ENCODE measurements around the gene SEPSECS. TPM values are rescaled to one million over a fixed set of nuclear protein-coding genes. Genes with fewer than 3 reads are reported as not detected.
A peak's percentile ranks its signal among the peaks of the same experiment; 100 is the strongest.

SEPSECS gene
- total and polyA plus RNA-seq, 2 donors (not counting 3 experiments of a cell fraction or from before 2014, with no cell fraction given) = 2.8 to 8.3 TPM

- H3K4me2 ChIP-seq (ENCODE audit: insufficient read depth, low read length) = no peak overlapping the region
- intact Hi-C loops (cut with micrococcal nuclease) (no loop called here), dilution Hi-C loops (cut with MboI; ENCODE audit: extremely low pct_ligation_motif_present, low sequenced_read_pairs) (no loop called here)
- no peak overlapping the region for H2AFZ ChIP-seq (ENCODE audit: low read depth, low read length)
- H3K4me3 ChIP-seq (replicated peaks in 1 of 3; ENCODE audit: insufficient read depth in 1 of 3, low read depth in 1 of 3, low read length in 3 of 3) = no peak overlapping the region
- no peaks in the 10 kb centered on the region for H3K9me1 ChIP-seq (replicated peaks; ENCODE audit: control insufficient read depth, extremely low read depth, insufficient read depth, low read length)
- H3K9ac ChIP-seq (replicated peaks; ENCODE audit: extremely low read depth, insufficient read depth, low read length) = no peak overlapping the region
- BruUV-seq (replicated peaks) = no TSS peak
- TF ChIP-seq MYC (IDR thresholded peaks at IDR 0.05; ENCODE audit: low read depth, low read length) = no peak
- TF ChIP-seq MAX (IDR thresholded peaks at IDR 0.05; ENCODE audit: insufficient read depth, insufficient read length) = no peak
- no peaks in the 10 kb centered on the region for H3K9me3 ChIP-seq (replicated peaks; ENCODE audit: control insufficient read depth, insufficient read depth, low read length)
- no peaks in the 10 kb centered on the region for H4K20me1 ChIP-seq (replicated peaks; ENCODE audit: control insufficient read depth, extremely low read depth, insufficient read depth, low read length)
- CTCF ChIA-PET = interaction anchor here (2.2 kb wide), 1 partner anchor 21 kb away, joined by 8 read pairs; no protein-coding TSS in a partner anchor
- H3K27me3 ChIP-seq (ENCODE audit: control insufficient read depth in 2 of 2, insufficient read depth in 2 of 2, low read length in 2 of 2) = no peaks in the 10 kb centered on the region
- H3K79me2 ChIP-seq (ENCODE audit: control insufficient read depth, insufficient read depth, low read length) = no peaks in the 10 kb centered on the region
- H3K36me3 ChIP-seq (ENCODE audit: control insufficient read depth in 2 of 2, extremely low read depth in 1 of 2, insufficient read depth in 2 of 2, low read length in 2 of 2) = no peaks in the 10 kb centered on the region
- peak; percentile 56 for FAIRE-seq
- no peaks in the 10 kb centered on the region for H3K4me1 ChIP-seq (ENCODE audit: control insufficient read depth, extremely low read depth, insufficient read depth, low read length)
- no peak for DNase-seq (ENCODE audit: low read depth, low spot score)
- POLR2A ChIA-PET = no interaction called here
- H3K27ac ChIP-seq (ENCODE audit: insufficient read depth, low read depth, low read length) = no peak overlapping the region
Measured at GRCh38 chr4:25123236-25123635, 37.0 kb downstream of the SEPSECS start.

DNA sequence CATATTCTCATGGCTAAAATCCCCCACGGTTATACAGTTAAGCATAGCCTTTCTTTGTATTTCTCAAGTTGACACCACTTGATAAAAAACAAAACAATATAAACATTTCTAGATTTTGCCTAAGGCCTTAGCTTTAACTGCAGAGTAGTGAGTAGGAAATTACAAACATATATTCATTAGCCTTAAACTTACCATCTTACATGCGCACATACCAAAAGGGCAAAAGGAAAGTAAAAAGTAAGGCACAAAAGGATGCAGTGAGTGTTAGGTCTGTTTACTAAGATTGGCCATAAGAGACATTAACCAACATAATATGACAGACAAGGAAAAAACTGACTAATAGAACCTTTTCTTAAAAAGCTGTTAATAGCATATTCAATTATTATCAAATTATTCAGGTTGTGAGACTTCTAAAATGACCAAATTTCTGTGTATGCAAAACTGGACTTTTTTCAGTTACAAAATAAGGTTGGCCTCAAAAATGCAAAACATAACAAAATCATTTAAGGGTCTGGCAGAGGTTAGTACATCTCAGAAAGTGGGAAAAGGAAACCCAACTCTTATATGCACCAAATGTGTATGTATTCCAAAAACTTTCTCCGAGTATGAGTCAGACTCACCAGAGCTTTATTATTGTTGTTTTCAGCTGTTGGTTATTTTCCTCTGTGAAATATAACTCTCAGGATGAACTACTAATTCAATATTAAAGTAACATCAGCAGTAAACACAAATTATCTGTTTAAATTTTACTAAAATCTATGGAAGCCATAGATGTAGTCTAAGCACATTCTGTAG lies 39.9 kb downstream of the SEPSECS start:
- no peak for FAIRE-seq
- Histone ChIP-seq H3K9me3 (replicated peaks; ENCODE audit: control insufficient read depth, insufficient read depth, low read length) (no peaks in the 10 kb centered on the region), H3K4me3 (replicated peaks in 1 of 3; ENCODE audit: insufficient read depth in 1 of 3, low read depth in 1 of 3, low read length in 3 of 3) (no peak overlapping the region), H3K4me2 (ENCODE audit: insufficient read depth, low read length) (no peak overlapping the region), H3K9ac (replicated peaks; ENCODE audit: extremely low read depth, insufficient read depth, low read length) (no peak overlapping the region), H2AFZ (ENCODE audit: low read depth, low read length) (no peak overlapping the region), H3K4me1 (ENCODE audit: control insufficient read depth, extremely low read depth, insufficient read depth, low read length) (no peaks in the 10 kb centered on the region), H4K20me1 (replicated peaks; ENCODE audit: control insufficient read depth, extremely low read depth, insufficient read depth, low read length) (no peaks in the 10 kb centered on the region), H3K27ac (ENCODE audit: insufficient read depth, low read depth, low read length) (no peak overlapping the region), H3K79me2 (ENCODE audit: control insufficient read depth, insufficient read depth, low read length) (no peaks in the 10 kb centered on the region), H3K9me1 (replicated peaks; ENCODE audit: control insufficient read depth, extremely low read depth, insufficient read depth, low read length) (no peaks in the 10 kb centered on the region), H3K27me3 (ENCODE audit: control insufficient read depth in 2 of 2, insufficient read depth in 2 of 2, low read length in 2 of 2) (no peaks in the 10 kb centered on the region), H3K36me3 (ENCODE audit: control insufficient read depth in 2 of 2, extremely low read depth in 1 of 2, insufficient read depth in 2 of 2, low read length in 2 of 2) (no peaks in the 10 kb centered on the region)
- CTCF ChIA-PET = interaction anchor here (0.8 to 1.1 kb wide), 2 partner anchors 20 to 25 kb away, joined by 3 to 4 read pairs; no protein-coding TSS in a partner anchor
- no peak for TF ChIP-seq EZH2 (IDR thresholded peaks at IDR 0.05; ENCODE audit: borderline replicate concordance, low read depth, low read length, severe bottlenecking)
- no peak for TF ChIP-seq CTCF (IDR thresholded peaks at IDR 0.05; ENCODE audit: extremely low read depth in 1 of 2, insufficient read depth in 1 of 2, low read depth in 1 of 2, low read length in 2 of 2)
- no peak for TF ChIP-seq JUN (IDR thresholded peaks at IDR 0.05; ENCODE audit: borderline replicate concordance, insufficient read depth, insufficient read length, low read depth)
- no peak for TF ChIP-seq POLR2AphosphoS5 (IDR thresholded peaks at IDR 0.05; ENCODE audit: insufficient read depth, low read depth, low read length)
- TF ChIP-seq MYC (IDR thresholded peaks at IDR 0.05; ENCODE audit: low read depth, low read length) = no peak
- no peak for TF ChIP-seq GATA2 (IDR thresholded peaks at IDR 0.05; ENCODE audit: insufficient read depth, insufficient read length, low read depth, low read length)
- TF ChIP-seq POLR2A (IDR thresholded peaks at IDR 0.05; ENCODE audit: low read depth, low read length) = no peak
- TF ChIP-seq MAX (IDR thresholded peaks at IDR 0.05; ENCODE audit: insufficient read depth, insufficient read length) = no peak
- TF ChIP-seq FOS (IDR thresholded peaks at IDR 0.05; ENCODE audit: borderline replicate concordance, insufficient read depth, low read length) = no peak
- DNase-seq (ENCODE audit: low read depth, low spot score) = no peak
- POLR2A ChIA-PET = no interaction called here
- no TSS peak for BruUV-seq (replicated peaks)
- intact Hi-C loops (cut with micrococcal nuclease) (no loop called here), dilution Hi-C loops (cut with MboI; ENCODE audit: extremely low pct_ligation_motif_present, low sequenced_read_pairs) (no loop called here)
